HG02623 (cell line): ENCODE data around the gene EDA2R.

ENCODE experiments used
- ATAC-seq: cut with Tn5 transposase; IDR thresholded peaks from one replicate; pipeline ENCODE4 v1.9.1; 2021; ENCODE audit warnings: moderate library complexity; ENCODE audit not compliant: unreplicated experiment

EDA2R gene

GRCh38 chrX:66547847-66548369 is 91.0 kb downstream of the EDA2R start:
- ATAC-seq = no peak
